Suppressor macrophage (primary cell): Measurements from ENCODE around the gene TBC1D4.
"Not testable (repeated sequence)": the region's sequence is repeated elsewhere in the genome, so short reads cannot be mapped to it uniquely, and the experiment has no call there.

Experiments
- DNase-seq, 4 experiments: peaks; one replicate each; pipeline ENCODE4 v3.0.0-alpha.2; 2020 to 2022

TBC1D4 gene

GRCh38 chr13:75316427-75316826 is 165.5 kb downstream of the TBC1D4 start:
- peak in 3 of 4 experiments; percentile 1 to 65 (median 58) for DNase-seq

GRCh38 chr13:75312884-75313520 is 169.0 kb downstream of the TBC1D4 start:
- no peak for DNase-seq

GRCh38 chr13:75309981-75310580 is 171.9 kb downstream of the TBC1D4 start:
- peak; percentile 21 to 67 (median 52) for DNase-seq

GRCh38 chr13:75308222-75308621 is 173.7 kb downstream of the TBC1D4 start:
- no peak for DNase-seq

GRCh38 chr13:75307370-75307949 is 174.5 kb downstream of the TBC1D4 start:
- DNase-seq = no peak

GRCh38 chr13:75306967-75307366 is 175.0 kb downstream of the TBC1D4 start:
- not testable (repeated sequence) for DNase-seq

GRCh38 chr13:75305059-75305458 is 176.9 kb downstream of the TBC1D4 start:
- no peak for DNase-seq

- DNase-seq = no peak
Measured at GRCh38 chr13:75303263-75303662, 178.7 kb downstream of the TBC1D4 start.

GRCh38 chr13:75302071-75302698 is 179.8 kb downstream of the TBC1D4 start:
- no peak for DNase-seq

GRCh38 chr13:75299913-75300862 is 181.8 kb downstream of the TBC1D4 start:
- peak in 1 of 4 experiments; percentile 14 for DNase-seq

GRCh38 chr13:75299246-75299645 is 182.7 kb downstream of the TBC1D4 start:
- DNase-seq = no peak

GRCh38 chr13:75296641-75297040 is 185.3 kb downstream of the TBC1D4 start:
- DNase-seq = no peak

GRCh38 chr13:75295201-75295600 is 186.8 kb downstream of the TBC1D4 start:
- DNase-seq = no peak

GRCh38 chr13:75294110-75294509 is 187.9 kb downstream of the TBC1D4 start:
- DNase-seq = no peak

GRCh38 chr13:75285310-75285709 is 196.7 kb downstream of the TBC1D4 start:
- peak in 3 of 4 experiments; percentile 2 to 45 (median 37) for DNase-seq

GRCh38 chr13:75279834-75280369 is 202.1 kb downstream of the TBC1D4 start:
- no peak for DNase-seq

GRCh38 chr13:75273695-75274094 is 208.3 kb downstream of the TBC1D4 start:
- DNase-seq = not testable (repeated sequence)

- no peak for DNase-seq
Measured at GRCh38 chr13:75271846-75272245, 210.1 kb downstream of the TBC1D4 start.

GRCh38 chr13:75268481-75268880 is 213.5 kb downstream of the TBC1D4 start:
- not testable (repeated sequence) for DNase-seq

GRCh38 chr13:75264611-75265010 is 217.4 kb downstream of the TBC1D4 start:
- DNase-seq = no peak

- no peak for DNase-seq
Measured at GRCh38 chr13:75263741-75264407, 218.1 kb downstream of the TBC1D4 start.
